ENCODE measurements around the gene AVP.

- TF ChIP-seq CTCF (IDR thresholded peaks at IDR 0.05) (no peak), TCF7L2 (IDR thresholded peaks at IDR 0.05; ENCODE audit: low read depth, low read length) (no peak), POLR2AphosphoS5 (IDR thresholded peaks at IDR 0.05; ENCODE audit: low read depth, low read length) (no peak), REST (IDR thresholded peaks at IDR 0.05; ENCODE audit: insufficient read depth in 1 of 2, low read depth in 2 of 2, low read length in 1 of 2) (no peak), SIN3A (IDR thresholded peaks at IDR 0.05; ENCODE audit: borderline replicate concordance, insufficient read depth, low read depth, low read length) (no peak)
Observed at GRCh38 chr20:3109350-3110302, 25.1 kb upstream of the AVP start.
